Stimulated activated CD4-positive, alpha-beta T cell treated with anti-CD3 and anti-CD28 coated beads, Interleukin-15, amount 100 ng/mL, for 48 hours (primary cell): ENCODE measurements around the gene ADAMTS2.
"Not testable (repeated sequence)": the region's sequence is repeated elsewhere in the genome, so short reads cannot be mapped to it uniquely, and the experiment has no call there.

ENCODE experiments used
- DNase-seq, 2 donors: peaks; one replicate each; pipeline ENCODE4 v3.0.0-alpha.2; 2020; ENCODE audit warnings: low read depth in 2 of 2

ADAMTS2 gene

GRCh38 chr5:179296150-179296821 lies 49.0 kb downstream of the ADAMTS2 start:
- DNase-seq = no peak

GRCh38 chr5:179295778-179296149 lies 49.5 kb downstream of the ADAMTS2 start:
- no peak for DNase-seq

- DNase-seq = no peak
These were observed 50.1 kb downstream of the ADAMTS2 start for GRCh38 chr5:179294891-179295777.

- no peak for DNase-seq
These were observed 51.0 kb downstream of the ADAMTS2 start for GRCh38 chr5:179294131-179294780.

GRCh38 chr5:179292681-179293635 lies 52.3 kb downstream of the ADAMTS2 start:
- DNase-seq = no peak

GRCh38 chr5:179292202-179292601 lies 53.1 kb downstream of the ADAMTS2 start:
- DNase-seq = no peak

DNA sequence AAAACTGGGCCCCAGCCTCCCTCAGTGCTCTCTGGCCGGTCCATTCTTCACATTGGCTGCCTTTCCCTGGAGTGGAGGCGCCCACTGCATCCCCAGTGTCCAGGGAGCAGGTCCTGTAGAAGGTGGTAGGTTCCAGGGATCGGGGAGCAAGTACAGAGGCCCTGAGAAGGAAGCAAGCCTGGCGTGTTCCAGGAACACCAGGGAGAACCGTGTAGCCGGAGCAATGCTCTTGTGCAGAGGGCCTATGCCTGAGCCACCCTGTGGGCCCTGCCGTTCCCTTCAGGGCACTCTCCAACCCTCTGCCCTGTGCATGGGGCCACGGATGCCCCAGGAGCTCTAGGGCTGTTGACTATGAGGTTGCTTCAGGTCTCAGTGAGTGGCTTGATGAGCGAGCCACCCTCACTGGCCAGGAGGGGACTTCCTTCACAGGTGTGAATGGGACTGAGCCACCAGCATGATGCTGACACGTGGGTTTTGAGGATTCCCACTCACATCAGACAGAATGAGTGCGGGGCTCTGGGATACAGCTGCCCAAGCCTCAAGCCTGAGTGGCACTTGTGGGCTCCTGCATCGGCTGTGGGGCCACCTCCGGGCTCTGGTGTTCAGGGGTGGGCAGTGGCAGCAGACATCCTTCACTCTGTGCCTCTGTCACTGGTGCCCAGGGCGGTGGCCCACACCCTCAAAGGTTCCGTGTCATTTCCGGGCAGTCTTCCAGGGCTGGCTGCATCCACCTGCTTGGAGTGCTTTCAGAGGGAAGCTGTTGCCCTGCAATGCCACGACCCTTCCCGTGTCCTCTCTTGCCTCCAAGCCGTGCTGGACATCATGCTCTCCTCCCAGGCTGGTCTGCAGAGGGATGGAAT lies 54.4 kb downstream of the ADAMTS2 start:
- no peak for DNase-seq

DNA sequence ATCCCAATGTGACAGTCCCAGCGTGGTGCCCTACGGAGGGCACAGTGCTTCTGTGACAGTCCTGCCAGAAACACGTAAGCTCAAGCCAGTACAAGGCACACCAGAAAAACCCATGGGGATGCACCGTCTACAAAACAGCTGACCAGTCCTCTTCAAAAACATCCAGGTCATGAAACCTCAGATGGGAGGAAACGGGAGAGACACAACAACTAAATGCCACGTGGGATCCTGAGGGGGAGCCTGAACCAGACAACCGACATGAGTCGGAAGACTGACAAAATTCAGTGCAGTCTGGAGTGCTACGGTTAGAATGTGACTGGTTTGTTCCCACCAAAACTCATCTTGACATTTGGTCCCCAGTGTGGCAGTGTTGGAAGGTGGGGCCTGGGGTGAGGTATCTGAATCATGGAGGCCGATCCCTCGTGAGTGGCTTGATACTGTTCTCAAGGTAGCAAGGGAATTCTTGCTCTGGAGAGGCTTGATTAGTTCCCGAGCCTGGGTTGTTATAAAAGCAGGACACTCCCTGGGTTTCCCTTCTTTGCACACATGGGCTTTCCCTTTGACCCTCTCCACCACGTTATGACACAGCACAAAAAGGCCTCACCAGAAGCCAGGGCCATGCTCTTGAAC lies 55.4 kb downstream of the ADAMTS2 start:
- no peak for DNase-seq

GRCh38 chr5:179288809-179289185 lies 56.5 kb downstream of the ADAMTS2 start:
- DNase-seq = no peak

GRCh38 chr5:179288101-179288808 lies 57.0 kb downstream of the ADAMTS2 start:
- DNase-seq = no peak

DNA sequence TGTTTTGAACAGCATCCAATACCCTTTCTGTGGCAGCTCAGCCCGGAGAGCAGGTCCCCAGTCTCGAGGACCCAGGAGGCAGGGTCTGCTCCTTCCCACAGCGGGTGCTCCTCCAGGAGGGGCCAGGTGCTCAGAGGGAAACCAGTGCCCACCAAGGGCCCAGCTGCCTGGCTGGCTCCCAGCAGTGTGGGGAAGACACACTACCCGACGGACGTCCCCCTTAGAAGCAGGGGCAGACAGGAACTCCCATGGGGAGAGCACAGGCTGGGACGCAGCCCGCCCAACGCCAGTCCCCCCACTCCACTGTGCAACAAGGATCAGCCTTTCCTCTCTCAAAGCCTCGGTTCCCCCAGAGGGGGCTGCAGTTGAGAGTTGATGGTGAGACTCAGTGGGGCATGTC lies 57.6 kb downstream of the ADAMTS2 start:
- DNase-seq = no peak

DNA sequence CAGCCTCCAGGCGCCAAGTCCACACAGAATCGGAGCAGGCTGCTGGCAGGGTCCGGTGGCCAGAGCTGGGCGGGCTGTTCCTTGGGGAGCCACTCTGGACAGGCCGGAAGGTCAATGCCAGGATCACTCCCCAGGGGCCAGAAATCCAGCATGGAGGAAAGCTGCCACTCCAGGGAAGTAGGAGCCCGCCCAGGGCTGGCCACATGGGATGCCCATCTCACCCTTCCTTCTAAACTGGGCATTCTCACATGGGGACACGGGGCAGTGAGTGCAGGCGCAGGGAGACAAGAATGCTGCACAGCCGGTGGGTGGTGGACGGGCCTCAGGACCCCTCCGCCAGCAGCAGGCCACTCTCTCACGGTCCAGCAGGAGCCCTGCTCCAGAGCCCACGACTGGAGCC lies 58.2 kb downstream of the ADAMTS2 start:
- no peak for DNase-seq

GRCh38 chr5:179285776-179286162 lies 59.5 kb downstream of the ADAMTS2 start:
- DNase-seq = not testable (repeated sequence)

GRCh38 chr5:179284751-179285631 lies 60.3 kb downstream of the ADAMTS2 start:
- no peak for DNase-seq

- DNase-seq = not testable (repeated sequence)
These were observed 61.4 kb downstream of the ADAMTS2 start for GRCh38 chr5:179283908-179284307.

- DNase-seq = no peak
These were observed 63.6 kb downstream of the ADAMTS2 start for GRCh38 chr5:179281694-179282093.

DNA sequence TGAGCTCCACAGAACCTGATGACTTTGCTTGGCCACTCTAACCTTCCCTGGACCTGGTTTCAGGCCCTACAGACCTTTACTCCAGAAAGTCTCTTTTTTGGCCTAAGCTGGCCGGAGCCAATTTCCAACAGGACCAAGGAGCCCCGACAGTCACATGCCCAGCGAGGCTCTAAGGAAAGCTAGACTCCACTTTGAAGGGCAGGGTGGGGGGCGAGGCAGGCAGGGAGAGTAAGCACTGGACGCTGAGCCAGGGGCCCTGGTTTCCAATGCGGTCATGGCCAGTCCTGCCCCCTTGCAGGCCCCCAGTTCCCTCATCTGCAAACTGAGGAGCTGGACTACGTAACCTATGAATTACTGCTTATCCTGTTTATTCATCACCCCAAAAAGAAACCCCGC lies 65.2 kb downstream of the ADAMTS2 start:
- DNase-seq = no peak

DNA sequence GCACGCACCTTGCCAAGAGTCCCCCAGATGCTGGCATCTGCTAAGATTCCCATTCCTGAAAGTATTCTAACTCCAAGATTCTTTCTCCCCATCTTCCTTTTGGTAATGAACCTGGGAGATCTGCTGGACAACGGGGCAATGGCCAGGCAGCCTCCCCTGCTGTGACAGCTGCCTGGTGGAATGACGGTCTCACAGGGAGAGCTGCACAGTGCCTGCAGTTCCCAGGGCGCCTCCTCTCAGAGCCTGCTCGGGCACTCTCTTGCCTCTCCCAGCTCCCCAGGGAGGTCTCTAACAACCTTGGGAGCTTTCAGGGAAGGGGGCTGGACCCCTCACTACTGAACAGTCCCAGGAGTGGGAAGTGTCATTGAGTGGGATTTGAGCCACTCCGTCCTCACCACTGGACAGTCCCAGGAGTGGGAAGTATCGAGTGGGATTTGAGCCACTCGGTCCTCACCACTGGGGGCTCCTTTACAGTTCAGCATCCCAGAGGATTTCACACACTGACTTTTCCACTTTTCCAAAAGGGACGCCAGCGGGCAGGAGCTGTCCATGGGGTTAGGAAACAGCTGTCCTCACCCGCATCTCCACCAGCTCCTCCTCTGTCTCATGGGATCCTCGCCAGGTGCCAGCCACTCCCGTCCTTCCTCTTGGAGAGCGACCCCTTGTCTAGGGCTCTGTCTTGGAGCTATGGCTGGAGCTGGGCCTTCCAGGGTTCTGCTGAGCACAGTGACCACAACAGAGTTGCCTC lies 65.7 kb downstream of the ADAMTS2 start:
- DNase-seq = no peak
